GM23338 (cell line): Measurements from ENCODE around the gene GNA12. TPM values are rescaled to one million over a fixed set of nuclear protein-coding genes. Genes with fewer than 3 reads are reported as not detected.

Experiments
- ATAC-seq: fragments of 200-7000 bp; cut with Tn5 transposase; 3 replicates; pipeline ENCODE4 v1.9.1; 2020
- DNase-seq: peaks from one replicate; pipeline ENCODE4 v3.0.0-alpha.2; 2015; ENCODE audit warnings: low spot score
- H2AFZ ChIP-seq: fragments of 200-600 bp; sonication (generic); 2 replicates; pipeline ENCODE4 v1.8.0; 2016; ENCODE audit warnings: antibody characterized with exemption, mild to moderate bottlenecking, moderate library complexity
- H3F3A ChIP-seq: fragments of 200-600 bp; sonication (generic); replicated peaks from 2 replicates; pipeline ENCODE4 v1.8.0; 2017; ENCODE audit warnings: antibody characterized with exemption, mixed run types, low read depth
- H3K27ac ChIP-seq: fragments of 200-600 bp; sonication (generic); 2 replicates; pipeline ENCODE4 v1.6.1; 2016; ENCODE audit warnings: low read depth
- H3K27me3 ChIP-seq: fragments of 200-600 bp; sonication (generic); 2 replicates; pipeline ENCODE4 v1.8.0; 2016; ENCODE audit warnings: mild to moderate bottlenecking, mixed run types, moderate library complexity; ENCODE audit not compliant: insufficient read depth
- H3K36me3 ChIP-seq: fragments of 200-600 bp; sonication (generic); 2 replicates; pipeline ENCODE4 v1.8.0; 2016; ENCODE audit warnings: mild to moderate bottlenecking; ENCODE audit not compliant: insufficient read depth
- H3K4me1 ChIP-seq: fragments of 200-600 bp; sonication (generic); 2 replicates; pipeline ENCODE4 v1.8.0; 2016; ENCODE audit warnings: mild to moderate bottlenecking, moderate library complexity; ENCODE audit not compliant: insufficient read depth
- H3K4me2 ChIP-seq: fragments of 200-600 bp; sonication (generic); 2 replicates; pipeline ENCODE4 v1.7.1; 2017; ENCODE audit warnings: mixed run types
- H3K4me3 ChIP-seq: fragments of 200-600 bp; sonication (generic); 2 replicates; pipeline ENCODE4 v1.6.1; 2016; ENCODE audit warnings: mixed run types
- H3K79me2 ChIP-seq: fragments of 200-600 bp; sonication (generic); replicated peaks from 2 replicates; pipeline ENCODE4 v1.8.0; 2017; ENCODE audit warnings: mild to moderate bottlenecking; ENCODE audit not compliant: insufficient read depth
- H3K9me2 ChIP-seq: fragments of 200-600 bp; sonication (generic); 2 replicates; pipeline ENCODE4 v1.8.0; 2017; ENCODE audit not compliant: insufficient read depth
- H4K20me1 ChIP-seq: fragments of 200-600 bp; sonication (generic); replicated peaks from 2 replicates; pipeline ENCODE4 v1.8.0; 2017; ENCODE audit warnings: mild to moderate bottlenecking; ENCODE audit not compliant: insufficient read depth
- H3K27ac Mint-ChIP-seq: 2 replicates; pipeline ENCODE4 v1.8.0; 2020; ENCODE audit warnings: inconsistent platforms, mild to moderate bottlenecking, moderate library complexity, mixed read lengths
- H3K27me3 Mint-ChIP-seq: 3 replicates; pipeline ENCODE4 v1.8.0; 2022; ENCODE audit warnings: low read depth, mild to moderate bottlenecking, moderate library complexity, mixed read lengths, inconsistent platforms; ENCODE audit not compliant: insufficient read depth, poor library complexity
- H3K36me3 Mint-ChIP-seq: 3 replicates; pipeline ENCODE4 v1.8.0; 2021; ENCODE audit warnings: low read depth, mild to moderate bottlenecking, inconsistent platforms, moderate library complexity, mixed read lengths
- H3K4me1 Mint-ChIP-seq: 3 replicates; pipeline ENCODE4 v1.8.0; 2020; ENCODE audit warnings: mild to moderate bottlenecking, inconsistent platforms, mixed read lengths
- H3K4me3 Mint-ChIP-seq: 3 replicates; pipeline ENCODE4 v1.8.0; 2021; ENCODE audit warnings: moderate library complexity, mild to moderate bottlenecking, inconsistent platforms, mixed read lengths
- H3K9me3 Mint-ChIP-seq: 3 replicates; pipeline ENCODE4 v1.8.0; 2020; ENCODE audit warnings: moderate library complexity, mild to moderate bottlenecking, inconsistent platforms, mixed read lengths
- CREB1 ChIP-seq: fragments of 250-450 bp; sonication (Bioruptor Pico); IDR thresholded peaks from 2 replicates; pipeline ENCODE4 v1.5.0; 2020; ENCODE audit warnings: low read depth, mild to moderate bottlenecking, moderate library complexity
- EZH2 ChIP-seq: fragments of 200-600 bp; sonication (generic); IDR thresholded peaks from one replicate; pipeline ENCODE4 v1.8.0; 2017; ENCODE audit warnings: antibody characterized with exemption, mild to moderate bottlenecking, low read depth; ENCODE audit not compliant: unreplicated experiment
- EZH2phosphoT487 ChIP-seq: fragments of 200-600 bp; sonication (generic); IDR thresholded peaks from one replicate; pipeline ENCODE4 v1.8.1; 2018; ENCODE audit warnings: antibody characterized with exemption; ENCODE audit not compliant: unreplicated experiment
- JUNB ChIP-seq: IDR thresholded peaks from one replicate; pipeline ENCODE4 v1.6.1; 2016; ENCODE audit warnings: antibody characterized with exemption; ENCODE audit not compliant: unreplicated experiment
- NANOG ChIP-seq: IDR thresholded peaks from 2 replicates; pipeline ENCODE4 v1.6.1; 2016; ENCODE audit warnings: antibody characterized with exemption, borderline replicate concordance
- POLR2AphosphoS5 ChIP-seq: IDR thresholded peaks from 2 replicates; pipeline ENCODE4 v1.6.1; 2016; ENCODE audit warnings: antibody characterized with exemption, low read depth
- STAT1 ChIP-seq: IDR thresholded peaks from one replicate; pipeline ENCODE4 v1.6.1; 2016; ENCODE audit warnings: antibody characterized with exemption; ENCODE audit not compliant: unreplicated experiment
- ZNF114 ChIP-seq: fragments of 250-450 bp; sonication (Bioruptor Pico); IDR thresholded peaks from 2 replicates; pipeline ENCODE4 v1.5.0; 2020; ENCODE audit warnings: mild to moderate bottlenecking, moderate library complexity
- ZNF331 ChIP-seq: fragments of 250-450 bp; sonication (Bioruptor Pico); IDR thresholded peaks from 2 replicates; pipeline ENCODE4 v1.5.0; 2020; ENCODE audit warnings: low read depth, mild to moderate bottlenecking, moderate library complexity
- polyA plus RNA-seq: library from polyadenylated mRNA; unstranded; fragments of >200 nt; fragmentation: Nextera tagmentation; extraction: Ambion mirVana; gene quantifications from 2 replicates; pipeline ENCODE4 v1.2.1, GENCODE V29; 2016
- total RNA-seq: library from RNA; depleted of rRNA; stranded (reverse); fragments of >200 nt; shearing (Covaris generic); gene quantifications from 2 replicates; pipeline ENCODE4 v1.2.3, GENCODE V29; 2014
- TF ChIP-seq, protein P1 (sequence below): fragments of 250-450 bp; sonication (Bioruptor Pico); IDR thresholded peaks from 2 replicates; pipeline ENCODE4 v1.5.0; 2020; ENCODE audit warnings: mild to moderate bottlenecking, moderate library complexity
- TF ChIP-seq, protein P2 (sequence below): IDR thresholded peaks from 2 replicates; pipeline ENCODE4 v1.6.1; 2016; ENCODE audit warnings: antibody characterized with exemption
- TF ChIP-seq, protein P3 (sequence below): IDR thresholded peaks from one replicate; pipeline ENCODE4 v1.6.1; 2018; ENCODE audit warnings: antibody characterized with exemption; ENCODE audit not compliant: unreplicated experiment
- TF ChIP-seq, protein P4 (sequence below), 2 experiments: fragments of 200-600 bp in 1 of 2; sonication (generic) in 1 of 2; conservative IDR thresholded peaks; 2 replicates each; pipeline versions ENCODE4 v1.5.1 to v1.6.1; 2016 to 2017; ENCODE audit warnings: antibody characterized with exemption in 2 of 2, low read depth in 2 of 2, mild to moderate bottlenecking in 2 of 2, moderate library complexity in 1 of 2

Gene GNA12
- total and polyA plus RNA-seq, 2 experiments from 2014 or later = 24.0 to 87.7 TPM

DNA sequence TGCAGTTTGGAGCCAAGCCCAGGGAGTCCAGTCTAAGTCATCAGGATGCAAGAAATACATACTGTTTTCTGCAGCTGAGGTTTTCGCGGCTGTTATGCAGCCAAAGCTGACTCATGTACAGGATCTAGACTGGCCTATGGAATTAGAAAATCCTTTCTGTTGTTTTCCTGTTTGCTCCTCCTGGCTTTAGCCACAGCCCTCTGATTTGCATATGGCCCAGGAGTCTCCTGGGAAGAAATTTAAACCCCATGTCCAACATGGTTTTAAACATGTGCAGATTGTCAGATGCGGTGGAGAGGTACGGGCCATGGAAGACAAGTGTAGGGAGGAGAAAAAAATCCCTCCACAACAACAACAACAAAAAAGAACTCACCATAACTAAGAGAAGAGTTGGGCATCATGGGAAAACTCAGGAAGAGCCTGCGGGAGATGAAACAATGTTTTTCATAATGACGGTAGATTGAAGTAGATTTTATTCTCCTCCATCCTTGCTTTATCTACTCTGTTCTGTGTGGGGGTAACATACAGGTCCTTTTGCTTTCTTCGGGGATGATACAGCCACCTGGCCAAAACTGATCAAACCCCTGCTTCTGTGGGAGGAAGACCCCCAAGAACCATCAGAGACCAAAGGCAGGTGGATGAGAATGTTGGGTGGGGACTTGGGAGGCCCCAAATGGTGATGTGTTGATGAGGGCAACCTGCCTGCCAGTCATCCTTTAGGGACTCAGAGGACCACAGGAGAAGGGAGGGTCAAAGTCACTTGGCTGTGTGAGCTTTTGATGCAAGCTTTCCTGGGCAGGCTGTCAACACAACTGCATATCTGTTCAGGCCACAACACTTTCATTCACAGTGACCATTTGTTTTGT is 29.8 kb upstream of the GNA12 start:
- Histone ChIP-seq H3K4me3 (no peak overlapping the region), H3F3A (peaks cover 2% of the 10 kb centered on the region; the same call in 1 of the 2 replicates), H3K36me3 (no peaks in the 10 kb centered on the region), H3K27me3 (no peaks in the 10 kb centered on the region), H4K20me1 (no peaks in the 10 kb centered on the region), H2AFZ (no peak overlapping the region), H3K4me2 (no peak overlapping the region), H3K79me2 (no peaks in the 10 kb centered on the region), H3K9me2 (no peaks in the 10 kb centered on the region), H3K4me1 (peaks cover 4% of the 10 kb centered on the region; the same call in 1 of the 2 replicates), H3K27ac (peak overlapping the region; percentile 39; the same call in 1 of the 2 replicates)
- TF ChIP-seq STAT1 = no peak
- TF ChIP-seq ZNF331 (CRISPR knock-in tag) = 0 out of 2 replicates have a peak, but pooled peaks have one; percentile 6
- no peak for TF ChIP-seq EZH2phosphoT487
- TF ChIP-seq, protein P1, sequence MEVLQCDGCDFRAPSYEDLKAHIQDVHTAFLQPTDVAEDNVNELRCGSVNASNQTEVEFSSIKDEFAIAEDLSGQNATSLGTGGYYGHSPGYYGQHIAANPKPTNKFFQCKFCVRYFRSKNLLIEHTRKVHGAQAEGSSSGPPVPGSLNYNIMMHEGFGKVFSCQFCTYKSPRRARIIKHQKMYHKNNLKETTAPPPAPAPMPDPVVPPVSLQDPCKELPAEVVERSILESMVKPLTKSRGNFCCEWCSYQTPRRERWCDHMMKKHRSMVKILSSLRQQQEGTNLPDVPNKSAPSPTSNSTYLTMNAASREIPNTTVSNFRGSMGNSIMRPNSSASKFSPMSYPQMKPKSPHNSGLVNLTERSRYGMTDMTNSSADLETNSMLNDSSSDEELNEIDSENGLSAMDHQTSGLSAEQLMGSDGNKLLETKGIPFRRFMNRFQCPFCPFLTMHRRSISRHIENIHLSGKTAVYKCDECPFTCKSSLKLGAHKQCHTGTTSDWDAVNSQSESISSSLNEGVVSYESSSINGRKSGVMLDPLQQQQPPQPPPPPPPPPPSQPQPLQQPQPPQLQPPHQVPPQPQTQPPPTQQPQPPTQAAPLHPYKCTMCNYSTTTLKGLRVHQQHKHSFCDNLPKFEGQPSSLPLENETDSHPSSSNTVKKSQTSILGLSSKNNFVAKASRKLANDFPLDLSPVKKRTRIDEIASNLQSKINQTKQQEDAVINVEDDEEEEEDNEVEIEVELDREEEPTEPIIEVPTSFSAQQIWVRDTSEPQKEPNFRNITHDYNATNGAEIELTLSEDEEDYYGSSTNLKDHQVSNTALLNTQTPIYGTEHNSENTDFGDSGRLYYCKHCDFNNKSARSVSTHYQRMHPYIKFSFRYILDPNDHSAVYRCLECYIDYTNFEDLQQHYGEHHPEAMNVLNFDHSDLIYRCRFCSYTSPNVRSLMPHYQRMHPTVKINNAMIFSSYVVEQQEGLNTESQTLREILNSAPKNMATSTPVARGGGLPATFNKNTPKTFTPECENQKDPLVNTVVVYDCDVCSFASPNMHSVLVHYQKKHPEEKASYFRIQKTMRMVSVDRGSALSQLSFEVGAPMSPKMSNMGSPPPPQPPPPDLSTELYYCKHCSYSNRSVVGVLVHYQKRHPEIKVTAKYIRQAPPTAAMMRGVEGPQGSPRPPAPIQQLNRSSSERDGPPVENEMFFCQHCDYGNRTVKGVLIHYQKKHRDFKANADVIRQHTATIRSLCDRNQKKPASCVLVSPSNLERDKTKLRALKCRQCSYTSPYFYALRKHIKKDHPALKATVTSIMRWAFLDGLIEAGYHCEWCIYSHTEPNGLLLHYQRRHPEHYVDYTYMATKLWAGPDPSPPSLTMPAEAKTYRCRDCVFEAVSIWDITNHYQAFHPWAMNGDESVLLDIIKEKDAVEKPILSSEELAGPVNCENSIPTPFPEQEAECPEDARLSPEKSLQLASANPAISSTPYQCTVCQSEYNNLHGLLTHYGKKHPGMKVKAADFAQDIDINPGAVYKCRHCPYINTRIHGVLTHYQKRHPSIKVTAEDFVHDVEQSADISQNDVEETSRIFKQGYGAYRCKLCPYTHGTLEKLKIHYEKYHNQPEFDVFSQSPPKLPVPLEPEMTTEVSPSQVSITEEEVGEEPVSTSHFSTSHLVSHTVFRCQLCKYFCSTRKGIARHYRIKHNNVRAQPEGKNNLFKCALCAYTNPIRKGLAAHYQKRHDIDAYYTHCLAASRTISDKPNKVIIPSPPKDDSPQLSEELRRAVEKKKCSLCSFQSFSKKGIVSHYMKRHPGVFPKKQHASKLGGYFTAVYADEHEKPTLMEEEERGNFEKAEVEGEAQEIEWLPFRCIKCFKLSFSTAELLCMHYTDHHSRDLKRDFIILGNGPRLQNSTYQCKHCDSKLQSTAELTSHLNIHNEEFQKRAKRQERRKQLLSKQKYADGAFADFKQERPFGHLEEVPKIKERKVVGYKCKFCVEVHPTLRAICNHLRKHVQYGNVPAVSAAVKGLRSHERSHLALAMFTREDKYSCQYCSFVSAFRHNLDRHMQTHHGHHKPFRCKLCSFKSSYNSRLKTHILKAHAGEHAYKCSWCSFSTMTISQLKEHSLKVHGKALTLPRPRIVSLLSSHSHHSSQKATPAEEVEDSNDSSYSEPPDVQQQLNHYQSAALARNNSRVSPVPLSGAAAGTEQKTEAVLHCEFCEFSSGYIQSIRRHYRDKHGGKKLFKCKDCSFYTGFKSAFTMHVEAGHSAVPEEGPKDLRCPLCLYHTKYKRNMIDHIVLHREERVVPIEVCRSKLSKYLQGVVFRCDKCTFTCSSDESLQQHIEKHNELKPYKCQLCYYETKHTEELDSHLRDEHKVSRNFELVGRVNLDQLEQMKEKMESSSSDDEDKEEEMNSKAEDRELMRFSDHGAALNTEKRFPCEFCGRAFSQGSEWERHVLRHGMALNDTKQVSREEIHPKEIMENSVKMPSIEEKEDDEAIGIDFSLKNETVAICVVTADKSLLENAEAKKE (CRISPR knock-in tag) = peak; percentile 99
- TF ChIP-seq, protein P2, sequence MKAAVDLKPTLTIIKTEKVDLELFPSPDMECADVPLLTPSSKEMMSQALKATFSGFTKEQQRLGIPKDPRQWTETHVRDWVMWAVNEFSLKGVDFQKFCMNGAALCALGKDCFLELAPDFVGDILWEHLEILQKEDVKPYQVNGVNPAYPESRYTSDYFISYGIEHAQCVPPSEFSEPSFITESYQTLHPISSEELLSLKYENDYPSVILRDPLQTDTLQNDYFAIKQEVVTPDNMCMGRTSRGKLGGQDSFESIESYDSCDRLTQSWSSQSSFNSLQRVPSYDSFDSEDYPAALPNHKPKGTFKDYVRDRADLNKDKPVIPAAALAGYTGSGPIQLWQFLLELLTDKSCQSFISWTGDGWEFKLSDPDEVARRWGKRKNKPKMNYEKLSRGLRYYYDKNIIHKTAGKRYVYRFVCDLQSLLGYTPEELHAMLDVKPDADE = 0 out of 2 replicates have a peak, but pooled peaks have one; percentile 12
- TF ChIP-seq CREB1 (CRISPR knock-in tag) = peak; percentile 72
- TF ChIP-seq, protein P3, sequence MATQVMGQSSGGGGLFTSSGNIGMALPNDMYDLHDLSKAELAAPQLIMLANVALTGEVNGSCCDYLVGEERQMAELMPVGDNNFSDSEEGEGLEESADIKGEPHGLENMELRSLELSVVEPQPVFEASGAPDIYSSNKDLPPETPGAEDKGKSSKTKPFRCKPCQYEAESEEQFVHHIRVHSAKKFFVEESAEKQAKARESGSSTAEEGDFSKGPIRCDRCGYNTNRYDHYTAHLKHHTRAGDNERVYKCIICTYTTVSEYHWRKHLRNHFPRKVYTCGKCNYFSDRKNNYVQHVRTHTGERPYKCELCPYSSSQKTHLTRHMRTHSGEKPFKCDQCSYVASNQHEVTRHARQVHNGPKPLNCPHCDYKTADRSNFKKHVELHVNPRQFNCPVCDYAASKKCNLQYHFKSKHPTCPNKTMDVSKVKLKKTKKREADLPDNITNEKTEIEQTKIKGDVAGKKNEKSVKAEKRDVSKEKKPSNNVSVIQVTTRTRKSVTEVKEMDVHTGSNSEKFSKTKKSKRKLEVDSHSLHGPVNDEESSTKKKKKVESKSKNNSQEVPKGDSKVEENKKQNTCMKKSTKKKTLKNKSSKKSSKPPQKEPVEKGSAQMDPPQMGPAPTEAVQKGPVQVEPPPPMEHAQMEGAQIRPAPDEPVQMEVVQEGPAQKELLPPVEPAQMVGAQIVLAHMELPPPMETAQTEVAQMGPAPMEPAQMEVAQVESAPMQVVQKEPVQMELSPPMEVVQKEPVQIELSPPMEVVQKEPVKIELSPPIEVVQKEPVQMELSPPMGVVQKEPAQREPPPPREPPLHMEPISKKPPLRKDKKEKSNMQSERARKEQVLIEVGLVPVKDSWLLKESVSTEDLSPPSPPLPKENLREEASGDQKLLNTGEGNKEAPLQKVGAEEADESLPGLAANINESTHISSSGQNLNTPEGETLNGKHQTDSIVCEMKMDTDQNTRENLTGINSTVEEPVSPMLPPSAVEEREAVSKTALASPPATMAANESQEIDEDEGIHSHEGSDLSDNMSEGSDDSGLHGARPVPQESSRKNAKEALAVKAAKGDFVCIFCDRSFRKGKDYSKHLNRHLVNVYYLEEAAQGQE = no peak
- TF ChIP-seq JUNB = no peak
- TF ChIP-seq, protein P4, sequence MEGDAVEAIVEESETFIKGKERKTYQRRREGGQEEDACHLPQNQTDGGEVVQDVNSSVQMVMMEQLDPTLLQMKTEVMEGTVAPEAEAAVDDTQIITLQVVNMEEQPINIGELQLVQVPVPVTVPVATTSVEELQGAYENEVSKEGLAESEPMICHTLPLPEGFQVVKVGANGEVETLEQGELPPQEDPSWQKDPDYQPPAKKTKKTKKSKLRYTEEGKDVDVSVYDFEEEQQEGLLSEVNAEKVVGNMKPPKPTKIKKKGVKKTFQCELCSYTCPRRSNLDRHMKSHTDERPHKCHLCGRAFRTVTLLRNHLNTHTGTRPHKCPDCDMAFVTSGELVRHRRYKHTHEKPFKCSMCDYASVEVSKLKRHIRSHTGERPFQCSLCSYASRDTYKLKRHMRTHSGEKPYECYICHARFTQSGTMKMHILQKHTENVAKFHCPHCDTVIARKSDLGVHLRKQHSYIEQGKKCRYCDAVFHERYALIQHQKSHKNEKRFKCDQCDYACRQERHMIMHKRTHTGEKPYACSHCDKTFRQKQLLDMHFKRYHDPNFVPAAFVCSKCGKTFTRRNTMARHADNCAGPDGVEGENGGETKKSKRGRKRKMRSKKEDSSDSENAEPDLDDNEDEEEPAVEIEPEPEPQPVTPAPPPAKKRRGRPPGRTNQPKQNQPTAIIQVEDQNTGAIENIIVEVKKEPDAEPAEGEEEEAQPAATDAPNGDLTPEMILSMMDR (conservative IDR thresholded peaks at IDR 0.05; ENCODE audit: low read depth in 2 of 2) = no peak
- peak; percentile 93 for TF ChIP-seq ZNF114
- peak; percentile 99 for TF ChIP-seq POLR2AphosphoS5
- TF ChIP-seq EZH2 = no peak
- no peak for TF ChIP-seq NANOG
- Mint-ChIP-seq H3K27ac (peak overlapping the region; percentile 100), H3K9me3 (no peaks in the 10 kb centered on the region), H3K36me3 (no peaks in the 10 kb centered on the region), H3K27me3 (peaks cover 8% of the 10 kb centered on the region), H3K4me1 (peaks cover 26% of the 10 kb centered on the region), H3K4me3 (no peak overlapping the region)
- DNase-seq = peak; percentile 60
- ATAC-seq = peak; percentile 73
